ENCODE data around the gene COQ8A. TPM values are rescaled to one million over a fixed set of nuclear protein-coding genes. Genes with fewer than 3 reads are reported as not detected.
A peak's percentile ranks its signal among the peaks of the same experiment; 100 is the strongest.

COQ8A gene
- total RNA-seq, 4 donors from 2014 or later, result 53.4 to 97.5 (median 72.7) TPM

DNA sequence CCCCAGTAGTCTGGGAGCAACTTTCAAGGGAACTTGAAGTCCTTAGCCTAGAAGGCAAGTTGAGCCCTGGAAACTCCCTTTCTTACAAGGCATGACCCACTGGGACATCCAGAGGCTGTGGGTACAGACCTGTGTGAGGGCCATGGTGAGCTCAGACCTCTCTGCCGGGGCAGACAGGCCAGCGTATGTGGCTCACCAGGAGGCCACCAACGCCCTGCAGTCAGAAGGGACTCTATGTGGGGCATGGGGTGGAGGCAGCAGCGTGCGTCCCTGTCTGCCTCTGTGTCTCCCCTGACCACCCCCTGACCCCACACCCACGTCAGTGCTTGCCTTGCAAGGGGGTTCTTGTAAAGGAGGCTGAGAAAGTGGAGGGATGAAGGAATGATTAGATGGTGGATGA is 10.8 kb downstream of the COQ8A start:
- intact Hi-C loops (cut with DNase I; ENCODE audit: low total_unique reads), result no loop called here
- DNase-seq (ENCODE audit: low spot score in 2 of 2), result peak in 1 of 2 donors; percentile 74
- WGBS, 2 donors, result 77 to 92% methylated on average over 6 of the region's 6 CpGs
- TF ChIP-seq POLR2A (IDR thresholded peaks at IDR 0.05), result no peak
- TF ChIP-seq, protein P1, sequence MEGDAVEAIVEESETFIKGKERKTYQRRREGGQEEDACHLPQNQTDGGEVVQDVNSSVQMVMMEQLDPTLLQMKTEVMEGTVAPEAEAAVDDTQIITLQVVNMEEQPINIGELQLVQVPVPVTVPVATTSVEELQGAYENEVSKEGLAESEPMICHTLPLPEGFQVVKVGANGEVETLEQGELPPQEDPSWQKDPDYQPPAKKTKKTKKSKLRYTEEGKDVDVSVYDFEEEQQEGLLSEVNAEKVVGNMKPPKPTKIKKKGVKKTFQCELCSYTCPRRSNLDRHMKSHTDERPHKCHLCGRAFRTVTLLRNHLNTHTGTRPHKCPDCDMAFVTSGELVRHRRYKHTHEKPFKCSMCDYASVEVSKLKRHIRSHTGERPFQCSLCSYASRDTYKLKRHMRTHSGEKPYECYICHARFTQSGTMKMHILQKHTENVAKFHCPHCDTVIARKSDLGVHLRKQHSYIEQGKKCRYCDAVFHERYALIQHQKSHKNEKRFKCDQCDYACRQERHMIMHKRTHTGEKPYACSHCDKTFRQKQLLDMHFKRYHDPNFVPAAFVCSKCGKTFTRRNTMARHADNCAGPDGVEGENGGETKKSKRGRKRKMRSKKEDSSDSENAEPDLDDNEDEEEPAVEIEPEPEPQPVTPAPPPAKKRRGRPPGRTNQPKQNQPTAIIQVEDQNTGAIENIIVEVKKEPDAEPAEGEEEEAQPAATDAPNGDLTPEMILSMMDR (IDR thresholded peaks at IDR 0.05), result no peak
- H3K4me3 ChIP-seq (ENCODE audit: low read depth, poor library complexity, severe bottlenecking), result no peak overlapping the region

DNA sequence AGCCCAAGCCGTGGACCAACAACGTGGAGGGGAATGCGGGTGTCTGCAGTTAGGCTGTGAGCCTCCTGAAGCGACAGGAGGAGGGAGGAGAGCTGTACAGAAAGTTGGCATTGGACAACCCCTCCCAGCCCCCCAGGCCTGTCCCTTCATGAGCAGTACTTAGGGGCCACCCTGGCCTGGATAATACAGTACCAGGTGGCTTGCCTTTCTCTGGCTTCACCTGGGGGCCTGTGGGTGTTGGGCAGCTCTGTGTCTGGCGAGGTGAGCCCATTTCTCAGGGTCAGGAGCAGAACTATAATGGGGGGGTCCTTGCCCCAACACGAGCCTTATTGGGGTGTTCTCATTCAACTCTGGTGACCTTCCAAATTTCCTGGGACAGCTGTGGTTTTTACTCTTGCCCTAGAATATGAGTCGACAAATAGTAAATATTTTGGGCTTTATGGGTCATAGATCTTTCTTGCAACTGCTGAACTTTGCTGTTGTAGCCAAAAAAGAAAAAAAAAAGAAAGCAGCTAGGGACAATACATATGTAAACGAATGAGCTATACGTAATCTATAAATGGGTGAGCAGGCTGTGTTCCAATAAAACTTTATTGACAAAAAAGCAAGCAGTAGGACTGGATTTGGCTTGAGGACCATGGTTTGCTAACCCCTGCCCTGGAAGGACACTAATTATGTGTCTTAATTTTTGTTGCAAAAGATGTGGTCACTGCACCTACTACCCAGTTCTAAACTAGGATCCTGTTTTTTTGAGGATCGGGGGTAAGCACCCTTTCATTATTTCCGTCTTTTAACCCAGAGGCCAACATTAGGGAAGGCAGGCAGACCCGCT is 11.4 kb downstream of the COQ8A start:
- no peak for TF ChIP-seq POLR2A (IDR thresholded peaks at IDR 0.05)
- TF ChIP-seq, protein P1 (IDR thresholded peaks at IDR 0.05), result no peak
- WGBS, 2 donors, result 91 to 94% methylated on average over 12 of the region's 12 CpGs
- peak in 1 of 2 donors; percentile 58 for DNase-seq (ENCODE audit: low spot score in 2 of 2)
- H3K4me3 ChIP-seq (ENCODE audit: low read depth, poor library complexity, severe bottlenecking), result no peak overlapping the region
- intact Hi-C loops (cut with DNase I; ENCODE audit: low total_unique reads), result no loop called here

DNA sequence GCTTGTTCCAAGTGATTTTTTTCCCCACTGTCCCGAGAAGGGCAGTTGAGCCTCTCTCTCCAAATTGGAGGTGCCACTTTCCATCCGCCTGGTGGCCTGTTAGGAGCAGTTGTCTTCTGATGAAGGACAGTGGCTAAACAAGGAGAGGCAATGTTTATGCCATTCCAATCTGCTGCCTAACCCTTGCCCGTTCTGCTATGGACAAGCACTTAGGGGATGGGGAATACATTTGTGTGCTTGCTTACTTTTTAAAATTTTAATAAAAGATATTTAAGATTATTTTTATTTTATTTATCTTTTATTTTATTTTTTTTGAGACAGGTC is 12.0 kb downstream of the COQ8A start:
- intact Hi-C loops (cut with DNase I; ENCODE audit: low total_unique reads), result no loop called here
- 93 to 96% methylated on average over 3 of the region's 3 CpGs for WGBS, 2 donors
- H3K4me3 ChIP-seq (ENCODE audit: low read depth, poor library complexity, severe bottlenecking), result no peak overlapping the region
- DNase-seq (ENCODE audit: low spot score in 2 of 2), result peak in 1 of 2 donors; percentile 17
- TF ChIP-seq, protein P1 (IDR thresholded peaks at IDR 0.05), result no peak
- TF ChIP-seq POLR2A (IDR thresholded peaks at IDR 0.05), result no peak

DNA sequence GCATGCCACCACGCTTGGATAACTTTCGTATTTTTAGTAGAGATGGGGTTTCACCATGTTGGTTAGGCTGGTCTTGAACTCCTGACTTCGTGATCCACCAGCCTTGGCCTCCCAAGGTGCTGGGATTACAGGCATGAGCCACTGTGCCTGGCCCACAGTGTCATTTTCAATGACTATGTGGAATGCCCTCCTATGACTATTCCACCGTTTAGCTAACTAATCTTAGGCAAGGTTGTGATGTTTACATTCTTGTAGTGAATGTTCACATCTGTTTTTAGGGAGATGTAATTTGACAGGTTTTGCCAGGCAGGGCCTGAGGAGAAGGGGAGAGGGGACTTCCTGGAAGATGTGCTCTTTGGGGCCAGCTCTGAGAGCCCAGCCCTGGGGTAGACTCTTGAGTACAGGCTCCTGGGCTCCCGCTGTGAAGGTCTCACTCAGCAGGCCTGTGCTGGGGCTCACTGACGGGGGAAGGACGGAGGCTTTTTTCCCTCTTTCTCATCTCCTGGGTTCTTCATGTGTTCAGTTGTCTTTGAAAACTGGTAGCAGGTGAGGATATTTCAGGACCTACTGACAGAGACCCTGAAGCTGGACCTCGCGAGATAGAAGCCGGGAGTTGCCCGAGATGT is 13.2 kb downstream of the COQ8A start:
- WGBS, 2 donors, result 91 to 94% methylated on average over 11 of the region's 11 CpGs
- TF ChIP-seq POLR2A (IDR thresholded peaks at IDR 0.05), result no peak
- TF ChIP-seq, protein P1 (IDR thresholded peaks at IDR 0.05), result no peak
- peak in 1 of 2 donors; percentile 65 for DNase-seq (ENCODE audit: low spot score in 2 of 2)
- H3K4me3 ChIP-seq (ENCODE audit: low read depth, poor library complexity, severe bottlenecking), result no peak overlapping the region
- intact Hi-C loops (cut with DNase I; ENCODE audit: low total_unique reads), result no loop called here

DNA sequence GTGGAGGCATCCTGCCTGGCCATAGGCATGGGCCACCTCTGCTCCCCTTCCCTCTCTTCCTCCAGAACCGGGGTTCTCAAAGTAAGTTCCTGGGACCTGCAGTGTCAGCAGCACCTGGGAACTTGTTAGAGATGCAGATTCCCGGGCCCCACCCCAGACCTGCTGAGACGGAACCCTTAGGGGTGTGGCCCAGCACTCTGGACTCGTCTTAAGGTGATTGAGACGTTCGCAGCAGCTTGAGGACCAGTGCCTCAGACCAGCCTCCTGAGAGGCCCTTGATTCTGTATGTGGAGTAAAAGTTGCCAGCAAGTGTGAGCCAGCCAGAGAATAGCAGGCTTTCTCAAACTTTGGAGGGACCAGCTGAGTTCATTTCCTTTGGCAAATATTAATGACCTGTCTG is 14.2 kb downstream of the COQ8A start:
- DNase-seq (ENCODE audit: low spot score in 2 of 2), result no peak
- TF ChIP-seq, protein P1 (IDR thresholded peaks at IDR 0.05), result no peak
- no peak for TF ChIP-seq POLR2A (IDR thresholded peaks at IDR 0.05)
- no peak overlapping the region for H3K4me3 ChIP-seq (ENCODE audit: low read depth, poor library complexity, severe bottlenecking)
- WGBS, 2 donors, result 73 to 84% methylated on average over 6 of the region's 6 CpGs
- intact Hi-C loops (cut with DNase I; ENCODE audit: low total_unique reads), result no loop called here

Data from lower leg skin (tissue), 4 donors.